Activated CD4-positive, alpha-beta T cell treated with anti-CD3 and anti-CD28 coated beads, Interleukin-2, amount 50 U/mL, for 4 hours (primary cell): ENCODE results near the gene LY86.
"Not testable (repeated sequence)": the region's sequence is repeated elsewhere in the genome, so short reads cannot be mapped to it uniquely, and the experiment has no call there.

Experiments used
- DNase-seq, 2 experiments: peaks; one replicate each; pipeline ENCODE4 v3.0.0-alpha.2; 2020

The LY86 gene

DNA sequence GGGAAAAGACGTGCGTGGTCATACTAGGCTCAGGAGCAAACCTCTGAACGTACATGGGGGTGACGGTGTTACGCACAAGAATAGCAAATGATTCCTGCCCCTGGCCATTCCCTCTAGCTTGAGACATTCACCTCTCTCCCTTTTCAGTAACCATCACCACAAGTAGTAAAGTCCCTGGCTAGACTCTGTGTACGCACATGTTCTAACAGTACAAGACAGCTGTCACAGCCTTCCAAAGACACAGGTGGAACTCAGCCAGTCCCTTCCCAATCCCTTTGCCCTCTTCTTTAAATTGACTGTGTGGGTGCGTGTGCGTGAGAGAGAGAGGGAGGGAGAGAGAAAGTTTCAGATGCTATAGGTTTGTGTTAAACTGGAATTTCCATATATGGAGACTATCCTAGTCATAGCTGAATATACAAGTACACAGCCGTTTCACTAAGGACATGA, 67.3 kb downstream of the LY86 start:
- DNase-seq = no peak

DNA sequence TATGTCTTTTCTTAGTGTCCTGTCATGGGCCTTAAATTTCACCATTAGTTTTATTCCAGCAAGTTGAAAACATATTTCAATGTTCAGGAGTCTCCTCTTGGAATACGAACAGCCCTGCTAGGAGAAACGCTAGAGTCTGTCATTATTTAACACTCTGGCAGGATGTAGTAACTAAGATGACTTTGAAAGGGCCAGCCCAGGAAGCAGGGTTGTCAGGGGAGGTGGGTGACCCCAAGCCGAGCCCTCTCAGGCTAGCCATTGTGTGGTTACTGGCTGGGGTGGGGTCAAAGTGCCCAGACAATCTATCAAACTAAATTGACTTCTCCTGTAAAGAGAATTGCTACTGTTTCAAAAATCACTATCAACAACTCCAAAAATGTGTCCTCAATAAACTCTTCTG, 67.8 kb downstream of the LY86 start:
- DNase-seq = no peak

DNA sequence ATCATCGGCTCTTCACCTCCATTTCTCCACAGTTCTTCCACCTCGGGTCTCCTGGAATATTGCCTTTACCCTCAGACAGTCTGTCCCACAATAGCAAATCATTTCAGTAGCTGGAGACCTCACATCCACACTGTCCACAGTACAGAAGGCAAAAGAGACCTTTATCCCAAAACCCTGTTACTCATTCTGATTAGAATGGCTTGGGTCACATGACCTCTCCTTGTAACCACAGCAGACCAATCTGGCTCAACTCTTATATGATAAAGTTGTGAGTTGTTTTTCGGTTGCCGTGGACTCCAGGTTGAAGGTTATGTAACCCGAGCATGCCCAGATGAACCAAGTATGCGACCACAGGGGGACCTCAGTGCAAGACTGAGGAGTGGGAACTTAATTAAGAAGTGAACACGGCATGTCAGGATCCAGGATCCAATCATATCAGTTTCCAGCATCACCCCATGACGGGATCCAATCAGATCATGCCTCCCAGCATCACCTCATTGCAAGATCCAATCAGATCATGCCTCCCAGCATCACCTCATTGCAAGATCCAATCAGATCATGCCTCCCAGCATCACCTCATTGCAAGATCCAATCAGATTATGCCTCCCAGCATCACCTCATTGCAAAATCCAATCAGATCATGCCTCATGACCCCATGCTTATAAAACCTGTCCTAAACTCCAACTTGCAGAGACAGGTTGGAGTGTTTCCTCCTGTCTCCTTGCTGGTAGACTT, 68.7 kb downstream of the LY86 start:
- no peak for DNase-seq

DNA sequence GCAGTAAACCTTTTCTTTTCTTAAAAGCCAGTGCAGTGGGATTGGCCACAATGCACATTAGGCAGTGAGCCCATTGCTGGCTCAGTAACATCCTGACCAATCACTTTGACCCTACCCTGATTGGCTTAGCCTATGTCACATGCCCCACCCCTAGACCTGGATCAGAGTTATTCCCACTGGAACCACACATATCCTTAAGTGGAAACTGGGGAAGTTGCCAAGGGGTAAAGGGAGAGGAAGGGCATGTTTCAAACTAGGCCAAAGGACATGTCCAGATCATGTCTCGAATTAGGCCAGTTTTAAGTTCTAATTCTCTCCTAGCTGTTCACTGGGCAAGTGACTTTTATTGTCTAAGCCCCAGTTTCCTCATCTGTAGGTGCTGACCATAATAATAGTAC, 69.3 kb downstream of the LY86 start:
- no peak for DNase-seq

DNA sequence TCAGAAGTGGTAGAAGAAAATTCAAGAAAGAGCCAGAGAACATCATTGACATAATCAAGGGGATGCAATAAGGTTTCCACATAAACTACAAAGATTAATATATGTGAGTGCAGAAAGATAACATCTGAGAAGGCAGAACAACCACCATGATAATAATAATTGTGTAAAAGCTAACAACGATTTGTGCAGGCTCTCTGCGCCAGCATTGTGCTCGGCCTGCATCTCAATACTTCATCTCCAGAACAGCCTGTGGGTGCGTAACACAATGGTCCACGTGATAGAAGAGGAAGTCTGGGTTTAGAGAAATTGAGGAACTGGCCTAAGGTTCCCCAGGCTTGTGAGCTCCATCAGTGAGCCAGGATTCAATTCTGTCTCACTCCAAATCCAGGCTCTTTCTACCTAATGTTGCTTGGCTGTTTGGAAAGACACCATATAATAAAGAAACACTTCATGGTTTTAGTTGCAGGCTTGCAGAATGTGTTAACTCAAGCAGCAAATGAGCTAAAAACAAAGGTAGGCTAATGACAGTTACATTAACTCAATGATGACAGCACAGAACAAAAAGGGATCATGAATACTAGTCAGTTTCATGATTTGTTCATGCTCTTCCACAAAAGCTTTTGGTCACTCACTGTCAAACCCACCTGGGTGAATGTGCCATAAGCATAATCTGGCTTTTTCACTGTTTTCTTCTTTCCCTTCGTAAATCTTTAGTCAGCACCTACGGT, 71.2 kb downstream of the LY86 start:
- DNase-seq = no peak

DNA sequence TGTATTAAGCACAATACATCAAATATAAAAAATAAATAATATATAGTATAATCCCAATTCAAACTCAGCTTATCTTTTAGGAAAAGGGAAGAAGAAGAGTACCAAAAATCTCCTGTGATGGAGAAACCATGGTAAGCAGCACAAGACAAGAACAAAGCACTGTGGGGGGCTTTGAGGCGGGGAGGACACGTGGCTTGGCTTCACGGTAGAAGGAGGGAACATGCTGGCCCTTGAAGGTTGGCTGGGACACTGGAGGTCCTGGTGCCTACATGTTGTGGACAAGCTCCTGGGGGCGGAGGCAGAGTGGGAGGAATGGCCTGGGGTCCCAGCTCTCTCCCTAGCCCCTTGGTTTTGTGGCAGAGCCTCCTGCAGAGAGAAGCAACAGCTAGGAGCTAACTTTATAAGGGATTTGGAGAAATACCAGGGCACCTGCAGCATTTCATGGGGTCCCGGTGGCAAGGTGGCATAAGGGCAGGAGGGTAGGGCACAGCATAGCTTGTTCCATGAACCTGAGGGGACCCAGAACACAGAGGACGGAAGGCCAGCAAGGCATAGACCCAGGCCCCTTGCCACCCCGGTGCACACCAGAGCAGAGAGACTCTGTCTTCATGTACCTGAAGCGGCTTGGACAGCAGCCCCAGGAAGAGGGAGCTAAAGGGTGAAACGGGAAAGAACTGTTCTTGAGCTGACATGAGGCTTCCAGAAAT, 72.0 kb downstream of the LY86 start:
- DNase-seq = no peak

DNA sequence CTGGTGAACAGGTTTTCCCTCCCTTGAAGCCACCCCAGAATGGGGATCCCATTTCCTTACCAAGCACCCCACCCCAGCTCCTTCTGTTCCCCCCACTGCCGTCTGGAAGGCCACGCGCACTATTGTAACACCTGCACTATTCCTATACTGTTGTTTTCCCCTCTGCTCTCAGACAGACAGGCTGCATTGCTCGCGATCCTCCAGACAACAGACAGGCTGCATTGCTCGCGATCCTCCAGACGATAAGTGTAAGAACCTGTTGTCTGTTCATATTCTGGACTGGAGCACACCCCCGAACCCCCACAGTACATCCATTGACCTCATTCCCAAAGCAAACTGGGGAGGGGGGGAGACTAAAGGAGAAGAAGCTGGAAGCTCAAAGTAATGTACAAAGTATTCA, 72.7 kb downstream of the LY86 start:
- DNase-seq = no peak

DNA sequence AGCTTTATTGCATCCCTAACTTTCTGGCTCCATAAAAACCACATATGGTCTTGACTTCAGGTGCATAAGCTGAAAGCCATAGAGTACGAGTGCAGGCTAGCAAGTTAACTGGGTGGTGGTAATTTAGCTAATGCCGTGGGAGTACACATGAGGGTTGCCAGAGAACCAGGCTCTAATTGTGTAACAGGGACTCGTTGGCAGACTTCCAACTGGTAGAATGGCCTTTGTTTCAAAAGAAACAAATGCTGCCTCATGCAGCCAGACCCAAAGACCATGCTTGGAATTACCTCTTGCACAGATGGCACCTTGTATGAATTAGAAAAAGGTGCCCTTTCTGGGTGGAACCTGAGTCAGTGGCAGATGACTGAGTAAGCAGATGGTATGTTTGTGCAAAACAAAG, 73.2 kb downstream of the LY86 start:
- no peak for DNase-seq

DNA sequence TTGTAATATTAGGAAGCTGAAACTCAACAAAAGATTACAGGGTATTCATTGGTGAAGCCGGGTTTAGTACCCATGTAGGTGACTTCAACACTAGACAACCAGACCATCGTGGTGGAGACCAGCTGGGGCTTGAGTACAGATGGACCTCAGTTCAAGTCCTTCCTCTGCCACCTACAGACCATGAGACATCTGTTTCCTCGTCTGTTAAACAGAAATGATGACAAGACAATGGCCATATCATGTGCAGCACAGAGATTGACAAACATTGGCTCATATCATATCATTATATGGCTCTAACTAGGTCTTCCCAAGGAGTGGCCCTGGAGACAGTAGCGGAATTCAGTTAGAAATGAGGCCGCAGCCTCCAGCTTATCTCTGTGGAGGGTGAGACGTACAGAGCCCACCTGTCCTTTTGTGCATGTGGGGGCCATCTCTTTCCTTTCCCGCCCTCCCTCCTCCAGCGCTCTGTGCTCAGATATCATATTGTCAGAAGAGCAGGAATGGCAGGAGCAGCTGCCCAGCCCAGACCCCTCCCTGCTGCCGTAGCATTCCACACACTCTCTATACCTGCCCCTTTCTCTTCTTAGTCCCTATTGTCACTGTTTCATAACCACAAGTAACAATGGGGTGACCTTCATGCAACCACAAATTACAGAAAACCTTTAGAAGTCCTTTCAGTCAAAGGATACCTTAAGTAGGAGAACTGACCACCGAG, 75.1 kb downstream of the LY86 start:
- DNase-seq = no peak

DNA sequence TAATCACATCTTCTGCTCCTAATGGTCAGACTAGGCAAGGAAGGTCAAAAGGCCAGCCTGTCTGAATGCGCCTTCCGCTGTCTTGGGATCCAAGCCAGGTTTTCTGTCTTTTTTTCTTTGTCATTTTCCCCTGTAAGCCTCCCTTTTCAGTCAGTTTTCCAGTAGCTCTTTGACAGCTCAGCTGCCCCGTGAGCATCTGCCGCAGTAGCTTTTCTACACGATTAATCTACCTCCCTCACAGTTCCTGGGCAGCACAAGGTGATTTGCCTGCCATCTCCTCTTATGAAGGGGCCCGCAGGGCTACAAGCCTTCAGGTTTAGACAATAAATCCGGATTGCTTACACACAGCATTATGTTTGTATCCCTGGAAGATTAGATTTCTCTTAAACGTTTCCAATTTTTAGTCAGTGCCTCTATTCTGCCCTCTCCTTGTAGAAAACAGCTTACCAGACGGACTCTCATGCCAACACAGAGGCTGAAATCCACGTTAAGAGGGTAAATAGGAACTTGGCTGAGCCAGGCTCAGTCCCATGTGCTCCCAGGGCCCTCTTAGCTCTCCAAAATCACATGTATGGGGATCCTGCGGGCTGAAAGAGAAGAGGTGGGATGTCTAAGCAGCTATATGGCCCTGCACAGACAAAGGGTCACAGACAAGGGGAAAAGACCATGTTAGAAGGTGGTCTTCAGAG, 77.2 kb downstream of the LY86 start:
- DNase-seq = no peak

DNA sequence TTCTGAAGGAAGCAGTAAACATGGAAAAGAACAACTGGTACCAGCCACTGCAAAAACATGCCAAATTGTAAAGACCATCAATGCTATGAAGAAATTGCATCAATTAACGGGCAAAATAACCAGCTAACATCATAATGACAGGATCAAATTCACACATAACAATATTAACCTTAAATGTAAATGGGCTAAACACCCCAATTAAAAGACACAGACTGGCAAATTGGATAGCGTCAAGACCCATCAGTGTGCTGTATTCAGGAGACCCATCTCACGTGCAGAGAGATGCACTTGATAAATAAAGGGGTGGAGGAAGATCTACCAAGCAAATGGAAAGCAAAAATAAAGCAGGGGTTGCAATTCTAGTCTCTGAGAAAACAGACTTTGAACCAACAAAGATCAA, 81.6 kb downstream of the LY86 start:
- DNase-seq = not testable (repeated sequence)

DNA sequence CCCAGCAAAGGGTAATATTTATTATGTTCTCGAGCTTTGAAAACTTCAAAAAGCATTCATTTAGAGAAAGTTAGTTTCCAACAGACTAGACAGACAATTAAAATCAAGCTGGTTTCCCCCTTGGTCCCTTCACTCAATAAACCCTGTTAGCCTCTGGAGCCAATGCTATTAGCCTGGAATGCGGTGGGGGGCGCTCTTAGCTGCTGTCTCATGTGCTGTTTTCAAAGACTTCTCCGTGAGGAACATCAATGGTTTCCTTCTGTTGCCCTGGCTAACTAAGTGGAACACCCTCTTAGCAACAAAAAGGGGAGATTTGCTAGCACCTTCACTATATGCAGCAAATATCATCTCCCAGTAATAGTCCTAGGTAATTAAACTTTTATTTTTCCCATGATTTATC, 86.4 kb downstream of the LY86 start:
- no peak for DNase-seq

DNA sequence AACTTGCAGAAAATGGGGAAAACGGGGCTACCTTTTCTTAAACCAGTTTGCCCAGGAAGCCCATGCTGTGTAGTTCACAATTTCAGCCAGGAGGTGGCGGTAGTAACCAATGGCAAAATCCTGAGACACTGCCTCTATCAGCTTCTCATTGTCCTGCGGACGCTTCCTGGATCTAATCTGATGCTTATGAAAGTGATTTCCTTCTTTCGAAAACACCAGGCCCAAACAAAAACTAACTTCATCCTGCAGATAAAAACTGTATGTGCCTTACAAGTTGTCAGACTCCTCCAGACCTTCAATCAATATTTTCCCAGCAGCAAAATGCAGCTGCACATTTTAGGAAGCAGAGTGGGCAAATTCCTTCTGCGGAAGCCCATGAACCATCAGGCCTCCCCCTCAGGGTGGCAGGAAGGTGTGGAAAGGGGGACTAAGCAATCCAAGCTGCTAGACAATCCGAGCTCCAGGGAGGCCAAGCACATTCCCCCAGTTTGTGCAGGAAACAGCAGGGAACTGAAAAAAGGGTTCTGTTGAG, 88.5 kb downstream of the LY86 start:
- DNase-seq = peak; percentile 71 to 76

DNA sequence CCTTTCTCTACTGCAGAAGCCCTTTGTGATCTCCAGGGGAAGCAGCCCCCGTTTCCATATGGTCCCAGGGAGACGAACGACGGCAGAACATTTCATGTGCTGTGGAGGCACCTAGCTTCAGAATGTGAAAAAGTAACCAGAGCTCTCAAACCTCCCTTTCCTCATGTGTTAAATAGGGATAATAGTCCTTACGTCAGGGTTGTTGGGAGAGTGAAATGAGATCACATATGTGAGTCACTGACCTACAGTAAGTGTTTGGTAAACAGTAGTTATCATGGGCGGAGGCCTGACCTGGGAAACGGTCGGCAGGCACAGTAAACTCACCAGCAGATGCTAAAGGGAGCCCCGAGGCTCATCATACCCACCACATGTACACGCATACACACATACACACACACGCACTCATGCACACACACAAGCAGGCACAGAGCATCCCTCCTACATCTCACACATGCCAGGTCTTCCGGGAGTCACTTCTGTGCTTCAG, 89.7 kb downstream of the LY86 start:
- no peak for DNase-seq

DNA sequence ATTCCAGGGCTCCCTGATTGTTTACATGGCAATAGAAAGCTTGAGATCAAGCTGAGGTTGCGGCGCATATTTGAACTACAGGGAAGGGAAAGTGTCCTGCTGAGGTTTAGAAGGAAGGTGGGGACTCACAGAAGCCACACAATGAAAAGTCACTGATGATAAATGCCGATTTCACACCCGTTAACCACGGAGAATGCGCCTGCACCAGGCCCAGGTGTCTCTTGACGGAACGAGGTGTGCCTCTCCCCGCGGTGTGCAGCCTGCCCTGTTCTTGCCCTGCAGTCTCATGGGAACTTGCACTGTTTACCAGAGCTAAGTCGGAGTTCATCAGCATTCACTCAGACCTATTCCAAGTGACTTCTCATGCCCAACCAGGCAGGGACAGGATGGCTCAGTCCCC, 90.3 kb downstream of the LY86 start:
- DNase-seq = no peak

DNA sequence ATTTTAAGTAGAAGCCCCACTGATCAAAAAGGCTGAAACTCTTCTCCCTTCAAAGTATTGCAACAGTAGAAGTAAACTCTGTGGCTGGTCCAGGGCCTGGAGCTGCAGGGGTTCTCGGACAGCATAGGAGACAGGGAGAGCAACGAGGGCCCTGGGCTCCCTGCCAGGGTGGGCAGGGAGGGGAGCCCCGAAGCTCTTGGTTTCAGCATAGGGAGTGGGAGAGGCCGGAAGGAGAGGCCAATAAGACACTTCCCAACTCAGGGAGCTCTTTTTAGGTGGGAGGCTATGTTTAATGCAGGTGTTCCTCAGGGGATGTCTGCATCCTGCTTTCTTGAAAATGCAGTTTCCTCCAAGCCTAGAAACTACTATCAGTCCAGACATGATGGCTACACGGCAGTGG, 91.1 kb downstream of the LY86 start:
- DNase-seq = no peak

DNA sequence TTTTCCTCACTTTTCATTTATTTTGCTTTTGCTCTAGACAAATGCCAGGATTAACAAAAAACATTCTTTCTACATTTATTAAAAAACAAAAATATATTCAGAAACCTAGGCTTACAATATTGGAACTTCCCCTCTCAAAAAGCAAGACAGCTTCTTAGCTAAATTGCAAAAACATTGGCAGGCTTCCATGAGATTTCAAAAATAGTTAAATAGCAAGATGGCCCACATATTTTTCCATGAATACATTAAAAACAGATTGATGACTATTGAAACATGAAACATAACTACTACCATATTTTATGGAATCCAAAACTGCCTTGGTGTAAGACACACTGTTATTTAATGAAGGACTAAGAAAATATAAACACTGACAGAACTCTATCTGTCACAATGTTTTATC, 92.0 kb downstream of the LY86 start:
- DNase-seq = no peak

DNA sequence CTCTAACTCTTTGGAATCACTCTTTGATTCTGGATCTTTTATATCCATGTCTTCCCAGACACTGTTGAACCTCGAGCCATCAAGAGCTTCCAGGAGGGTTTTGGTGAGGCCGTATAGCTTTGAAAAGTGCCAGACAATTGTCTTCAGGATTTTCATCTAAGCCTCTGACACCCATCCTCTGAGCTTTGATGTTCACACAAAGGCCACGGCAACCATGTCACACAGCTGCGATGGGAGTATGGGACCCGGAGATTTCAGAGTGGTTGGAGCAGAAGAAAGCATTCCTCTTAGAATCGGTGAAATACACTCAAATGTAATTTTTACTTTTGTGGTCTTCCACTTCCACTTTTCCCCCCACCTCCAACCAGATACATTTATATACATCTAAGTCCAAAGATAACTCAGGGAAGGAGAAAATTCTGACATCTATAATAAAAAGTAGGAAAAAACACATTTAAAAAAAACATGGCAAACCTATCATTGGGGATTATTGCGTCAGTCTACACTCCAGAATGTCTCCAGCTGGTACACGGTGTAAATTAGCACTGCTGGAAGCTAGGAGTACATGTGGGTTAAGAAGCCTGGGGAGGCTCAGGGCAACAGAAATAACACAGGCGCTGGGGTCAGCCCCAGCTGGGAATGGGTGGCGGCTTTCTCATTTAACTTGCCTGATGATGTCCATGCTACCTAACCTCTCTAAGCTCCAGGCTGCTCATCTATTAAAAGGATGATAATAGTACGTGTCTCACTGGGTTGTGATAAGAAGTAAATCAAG, 92.7 kb downstream of the LY86 start:
- DNase-seq = no peak

DNA sequence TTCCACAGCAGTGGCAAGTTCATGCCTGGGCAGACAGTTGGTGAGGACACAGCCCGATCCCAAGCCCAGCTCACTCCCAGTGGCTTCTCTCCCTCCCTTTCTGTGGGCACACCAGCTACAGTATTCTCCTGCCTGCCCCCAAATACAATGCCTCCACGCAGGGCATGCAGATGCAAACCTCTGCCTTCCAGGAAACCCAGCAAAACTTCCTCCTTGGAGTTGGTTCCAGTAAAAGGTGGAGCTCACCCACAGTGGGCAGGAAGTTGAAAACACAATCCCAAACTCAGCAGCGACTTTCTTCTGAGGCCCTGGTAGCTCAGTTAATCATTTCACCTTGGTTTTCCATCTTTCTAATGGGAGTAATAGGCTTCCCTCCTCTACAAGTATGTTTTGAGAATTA, 93.7 kb downstream of the LY86 start:
- no peak for DNase-seq

DNA sequence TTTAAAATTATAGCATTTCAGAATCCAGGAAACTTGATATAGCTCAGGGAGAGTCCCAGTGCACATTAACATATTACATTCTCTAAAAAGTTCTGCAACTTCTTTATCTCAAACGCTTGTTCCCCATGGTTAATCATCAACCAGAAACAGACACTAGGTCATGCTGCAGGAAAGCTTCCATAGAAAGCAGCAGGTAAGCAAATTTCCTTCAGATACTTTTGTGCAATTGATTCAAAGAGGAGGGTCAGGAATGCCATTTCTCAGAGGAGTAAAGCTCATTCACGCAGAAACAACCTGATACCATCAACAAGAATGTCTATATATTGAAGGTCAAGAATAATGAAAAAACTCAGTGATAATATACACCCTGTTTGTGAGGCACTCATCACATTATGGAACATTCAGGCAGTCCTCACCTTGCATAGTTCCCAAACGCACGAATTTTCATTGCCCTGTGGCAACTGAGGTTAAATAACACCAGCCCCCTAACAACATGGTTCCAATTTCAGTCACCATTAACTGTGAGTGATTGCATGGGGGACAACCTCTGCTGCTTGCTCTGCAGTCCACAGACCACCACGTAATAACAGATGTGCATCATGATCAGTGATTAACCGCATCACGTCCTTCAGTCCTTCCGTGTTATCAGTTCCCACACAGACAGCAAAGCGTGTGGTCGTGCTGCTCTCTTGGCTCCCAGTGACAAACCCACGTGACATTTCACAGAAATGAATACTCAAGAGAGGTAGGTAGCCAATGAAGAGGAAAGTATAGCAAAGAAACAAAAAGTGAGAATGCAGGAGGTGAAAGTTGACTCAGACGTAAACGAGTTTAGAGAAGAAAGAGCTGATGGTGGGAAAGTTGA, 95.7 kb downstream of the LY86 start:
- DNase-seq = no peak
